DMS153 treated with DMSO at 0.1 percent for 48 hours (cell line): Measurements from ENCODE around the gene MST1.

Experiments
- DNase-seq: peaks from one replicate; lab custom pipeline; 2025; ENCODE audit not compliant: unreplicated experiment; lab: John Stamatoyannopoulos, UW

The MST1 gene

GRCh38 chr3:49718858-49719213, 29.6 kb upstream of the MST1 start:
- DNase-seq, result no peak

- DNase-seq, result no peak
Observed at GRCh38 chr3:49717959-49718857, 28.9 kb upstream of the MST1 start.

- no peak for DNase-seq
Observed at GRCh38 chr3:49717211-49717958, 28.1 kb upstream of the MST1 start.

- DNase-seq, result no peak
Observed at GRCh38 chr3:49716691-49717210, 27.5 kb upstream of the MST1 start.

- no peak for DNase-seq
Observed at GRCh38 chr3:49716169-49716568, 26.9 kb upstream of the MST1 start.

GRCh38 chr3:49715611-49716121, 26.4 kb upstream of the MST1 start:
- no peak for DNase-seq

- DNase-seq, result no peak
Observed at GRCh38 chr3:49714728-49715550, 25.7 kb upstream of the MST1 start.

GRCh38 chr3:49713336-49714105, 24.2 kb upstream of the MST1 start:
- no peak for DNase-seq

GRCh38 chr3:49712631-49713317, 23.5 kb upstream of the MST1 start:
- no peak for DNase-seq

- no peak for DNase-seq
Observed at GRCh38 chr3:49712166-49712565, 22.9 kb upstream of the MST1 start.

- no peak for DNase-seq
Observed at GRCh38 chr3:49711489-49711888, 22.2 kb upstream of the MST1 start.

- no peak for DNase-seq
Observed at GRCh38 chr3:49709852-49710251, 20.6 kb upstream of the MST1 start.

- DNase-seq, result no peak
Observed at GRCh38 chr3:49707113-49707480, 17.8 kb upstream of the MST1 start.

- DNase-seq, result no peak
Observed at GRCh38 chr3:49706456-49707112, 17.3 kb upstream of the MST1 start.

GRCh38 chr3:49705390-49705960, 16.2 kb upstream of the MST1 start:
- DNase-seq, result no peak

GRCh38 chr3:49704629-49705028, 15.4 kb upstream of the MST1 start:
- no peak for DNase-seq

GRCh38 chr3:49703956-49704355, 14.7 kb upstream of the MST1 start:
- DNase-seq, result no peak

- peak; percentile 1 for DNase-seq
Observed at GRCh38 chr3:49703443-49703927, 14.2 kb upstream of the MST1 start.

GRCh38 chr3:49702672-49703071, 13.4 kb upstream of the MST1 start:
- no peak for DNase-seq
